Loucy (cell line): ENCODE results near the gene IQCE.

ENCODE experiments used
- H2AFZ ChIP-seq: fragments of 200-600 bp; sonication (generic); 2 replicates; pipeline ENCODE4 v1.6.0; 2016; ENCODE audit warnings: antibody characterized with exemption, mild to moderate bottlenecking, low read length, moderate library complexity
- H3F3A ChIP-seq: fragments of 200-600 bp; 2 replicates; pipeline ENCODE4 v1.6.0; 2016; ENCODE audit warnings: antibody characterized with exemption, low read depth, mild to moderate bottlenecking
- H3K27me3 ChIP-seq: fragments of 200-600 bp; sonication (generic); 2 replicates; pipeline ENCODE4 v1.6.1; 2014; ENCODE audit warnings: low read length, mild to moderate bottlenecking; ENCODE audit not compliant: insufficient read depth, poor library complexity, severe bottlenecking
- H3K36me3 ChIP-seq: fragments of 200-600 bp; sonication (generic); 2 replicates; pipeline ENCODE4 v1.6.1; 2016; ENCODE audit warnings: low read length; ENCODE audit not compliant: insufficient read depth
- H3K4me1 ChIP-seq: fragments of 200-600 bp; sonication (generic); 2 replicates; pipeline ENCODE4 v1.5.1; 2014; ENCODE audit warnings: low read length, mild to moderate bottlenecking; ENCODE audit not compliant: insufficient read depth, poor library complexity, severe bottlenecking
- H3K4me2 ChIP-seq: fragments of 200-600 bp; sonication (generic); 2 replicates; pipeline ENCODE4 v1.6.0; 2014; ENCODE audit warnings: antibody characterized with exemption, low read length, low read depth, mild to moderate bottlenecking; ENCODE audit not compliant: poor library complexity, severe bottlenecking
- H3K4me3 ChIP-seq: fragments of 200-600 bp; sonication (generic); 2 replicates; pipeline ENCODE4 v1.5.1; 2014; ENCODE audit warnings: low read length, mild to moderate bottlenecking, mixed read lengths; ENCODE audit not compliant: poor library complexity, severe bottlenecking
- H3K79me2 ChIP-seq: fragments of 200-600 bp; sonication (generic); 2 replicates; pipeline ENCODE4 v1.6.1; 2014; ENCODE audit warnings: low read length; ENCODE audit not compliant: insufficient read depth
- H3K9ac ChIP-seq: fragments of 200-600 bp; sonication (generic); 2 replicates; pipeline ENCODE4 v1.6.0; 2014; ENCODE audit warnings: mild to moderate bottlenecking, low read depth, low read length, moderate library complexity; ENCODE audit not compliant: poor library complexity, severe bottlenecking
- H3K9me2 ChIP-seq: fragments of 200-600 bp; sonication (generic); replicated peaks from 2 replicates; pipeline ENCODE4 v1.6.1; 2016; ENCODE audit warnings: low read depth, low read length, mixed read lengths
- H3K9me3 ChIP-seq: fragments of 200-600 bp; sonication (generic); 2 replicates; pipeline ENCODE4 v1.6.1; 2014; ENCODE audit warnings: mild to moderate bottlenecking, antibody characterized with exemption, low read length, low read depth; ENCODE audit not compliant: insufficient read depth
- H4K20me1 ChIP-seq: fragments of 200-600 bp; sonication (generic); 2 replicates; pipeline ENCODE4 v1.6.0; 2014; ENCODE audit warnings: antibody characterized with exemption, low read length, mild to moderate bottlenecking; ENCODE audit not compliant: insufficient read depth, poor library complexity, severe bottlenecking
- CTCF ChIP-seq: fragments of 200-600 bp; sonication (generic); conservative IDR thresholded peaks from 2 replicates; pipeline ENCODE4 v1.5.1; 2014; ENCODE audit warnings: mild to moderate bottlenecking, antibody characterized with exemption, low read length
- EZH2phosphoT487 ChIP-seq: fragments of 200-600 bp; IDR thresholded peaks from 2 replicates; pipeline ENCODE4 v1.6.1; 2018; ENCODE audit warnings: antibody characterized with exemption, mild to moderate bottlenecking, moderate library complexity, borderline replicate concordance

Gene IQCE

GRCh38 chr7:2658941-2659340, 100.2 kb downstream of the IQCE start:
- Histone ChIP-seq H3F3A (no peaks in the 10 kb centered on the region), H3K4me3 (no peak overlapping the region), H3K4me1 (no peaks in the 10 kb centered on the region), H3K4me2 (no peak overlapping the region), H3K27me3 (no peaks in the 10 kb centered on the region), H3K79me2 (no peaks in the 10 kb centered on the region), H2AFZ (no peak overlapping the region), H3K36me3 (peaks cover 15% of the 10 kb centered on the region; the same call in 1 of the 2 replicates), H3K9me3 (no peaks in the 10 kb centered on the region), H3K9me2 (no peaks in the 10 kb centered on the region), H3K9ac (no peak overlapping the region), H4K20me1 (no peaks in the 10 kb centered on the region)
- TF ChIP-seq EZH2phosphoT487 = no peak
- TF ChIP-seq CTCF = no peak

GRCh38 chr7:2659556-2660358, 101.0 kb downstream of the IQCE start:
- Histone ChIP-seq H3K36me3 (peaks cover 15% of the 10 kb centered on the region; the same call in 1 of the 2 replicates), H3K4me3 (no peak overlapping the region), H2AFZ (no peak overlapping the region), H3K4me1 (no peaks in the 10 kb centered on the region), H3K4me2 (no peak overlapping the region), H3K27me3 (no peaks in the 10 kb centered on the region), H3K9me3 (no peaks in the 10 kb centered on the region), H3K79me2 (no peaks in the 10 kb centered on the region), H4K20me1 (no peaks in the 10 kb centered on the region), H3K9me2 (no peaks in the 10 kb centered on the region), H3F3A (no peaks in the 10 kb centered on the region), H3K9ac (no peak overlapping the region)
- TF ChIP-seq CTCF = no peak
- no peak for TF ChIP-seq EZH2phosphoT487

- H3K36me3 ChIP-seq = peaks cover 15% of the 10 kb centered on the region; the same call in 1 of the 2 replicates
- H3K9me3 ChIP-seq = no peaks in the 10 kb centered on the region
- H3K4me2 ChIP-seq = no peak overlapping the region
- no peaks in the 10 kb centered on the region for H3K27me3 ChIP-seq
- H3K4me3 ChIP-seq = no peak overlapping the region
- no peaks in the 10 kb centered on the region for H4K20me1 ChIP-seq
- H3F3A ChIP-seq = no peaks in the 10 kb centered on the region
- H3K9me2 ChIP-seq = no peaks in the 10 kb centered on the region
- H3K79me2 ChIP-seq = no peaks in the 10 kb centered on the region
- no peak overlapping the region for H3K9ac ChIP-seq
- TF ChIP-seq CTCF = peak; percentile 59
- TF ChIP-seq EZH2phosphoT487 = no peak
- H3K4me1 ChIP-seq = no peaks in the 10 kb centered on the region
- no peak overlapping the region for H2AFZ ChIP-seq
Measured at GRCh38 chr7:2660359-2661095, 101.7 kb downstream of the IQCE start.
